Parathyroid adenoma (tissue), 2 donors: ENCODE results near the gene HNRNPA3.

Experiments
- H2AFZ ChIP-seq: fragments of 300-600 bp; sonication (generic); one replicate; pipeline ENCODE4 v1.7.0; 2017; ENCODE audit warnings: antibody characterized with exemption, mild to moderate bottlenecking
- H3K27ac ChIP-seq: fragments of 300-600 bp; sonication (generic); one replicate; pipeline ENCODE4 v1.7.0; 2017
- H3K27me3 ChIP-seq: fragments of 300-600 bp; sonication (generic); one replicate; pipeline ENCODE4 v1.7.0; 2017; ENCODE audit warnings: low read length; ENCODE audit not compliant: control insufficient read depth, insufficient read depth
- H3K36me3 ChIP-seq: fragments of 300-600 bp; sonication (generic); one replicate; pipeline ENCODE4 v1.7.0; 2017; ENCODE audit warnings: low read length; ENCODE audit not compliant: control insufficient read depth, insufficient read depth
- H3K4me1 ChIP-seq: fragments of 300-600 bp; sonication (generic); one replicate; pipeline ENCODE4 v1.7.0; 2017; ENCODE audit warnings: control low read depth
- H3K4me2 ChIP-seq: fragments of 300-600 bp; sonication (generic); one replicate; pipeline ENCODE4 v1.7.0; 2017; ENCODE audit warnings: low read length
- H3K4me3 ChIP-seq: fragments of 300-600 bp; sonication (generic); one replicate; pipeline ENCODE4 v1.7.0; 2017; ENCODE audit warnings: low read depth, low read length
- H3K79me2 ChIP-seq: fragments of 300-600 bp; sonication (generic); one replicate; pipeline ENCODE4 v1.7.0; 2017; ENCODE audit warnings: control low read depth
- H3K9ac ChIP-seq: fragments of 300-600 bp; sonication (generic); one replicate; pipeline ENCODE4 v1.7.0; 2017; ENCODE audit warnings: mild to moderate bottlenecking
- H3K9me3 ChIP-seq: fragments of 300-600 bp; sonication (generic); one replicate; pipeline ENCODE4 v1.7.0; 2017; ENCODE audit warnings: low read length; ENCODE audit not compliant: control insufficient read depth
- CTCF ChIP-seq: fragments of 300-600 bp; sonication (generic); IDR thresholded peaks from one replicate; pipeline ENCODE4 v1.7.0; 2017; ENCODE audit warnings: antibody characterized with exemption, mild to moderate bottlenecking
- donor health status: primary hyperparathyroidism.

The HNRNPA3 gene

GRCh38 chr2:177262092-177262491, 49.5 kb downstream of the HNRNPA3 start:
- Histone ChIP-seq H3K4me3 (peak overlapping the region; percentile 94), H3K9me3 (no peaks in the 10 kb centered on the region), H3K4me2 (peak overlapping the region; percentile 96), H3K9ac (no peak overlapping the region), H3K36me3 (no peaks in the 10 kb centered on the region), H3K4me1 (peaks cover 29% of the 10 kb centered on the region), H3K27me3 (no peaks in the 10 kb centered on the region), H3K79me2 (peaks cover 50% of the 10 kb centered on the region), H3K27ac (peak overlapping the region; percentile 99), H2AFZ (no peak overlapping the region)
- TF ChIP-seq CTCF, result no peak

GRCh38 chr2:177262958-177263450, 50.4 kb downstream of the HNRNPA3 start:
- Histone ChIP-seq H2AFZ (peak overlapping the region; percentile 36), H3K4me3 (peak overlapping the region; percentile 94), H3K27me3 (no peaks in the 10 kb centered on the region), H3K4me1 (peaks cover 26% of the 10 kb centered on the region), H3K27ac (peak overlapping the region; percentile 99), H3K9me3 (no peaks in the 10 kb centered on the region), H3K79me2 (peaks cover 41% of the 10 kb centered on the region), H3K36me3 (no peaks in the 10 kb centered on the region), H3K4me2 (peak overlapping the region; percentile 96), H3K9ac (peak overlapping the region; percentile 7)
- no peak for TF ChIP-seq CTCF

GRCh38 chr2:177263451-177264208, 51.0 kb downstream of the HNRNPA3 start:
- H3K27me3 ChIP-seq, result no peaks in the 10 kb centered on the region
- H3K4me3 ChIP-seq, result peak overlapping the region; percentile 94
- peaks cover 36% of the 10 kb centered on the region for H3K79me2 ChIP-seq
- peak overlapping the region; percentile 99 for H3K27ac ChIP-seq
- H3K9ac ChIP-seq, result peak overlapping the region; percentile 84
- peak; percentile 95 for TF ChIP-seq CTCF
- peaks cover 26% of the 10 kb centered on the region for H3K4me1 ChIP-seq
- H3K9me3 ChIP-seq, result no peaks in the 10 kb centered on the region
- peak overlapping the region; percentile 98 for H2AFZ ChIP-seq
- peak overlapping the region; percentile 96 for H3K4me2 ChIP-seq
- no peaks in the 10 kb centered on the region for H3K36me3 ChIP-seq

- Histone ChIP-seq H3K9ac (peak overlapping the region; percentile 84), H3K4me2 (peak overlapping the region; percentile 96), H3K36me3 (no peaks in the 10 kb centered on the region), H3K27me3 (no peaks in the 10 kb centered on the region), H3K9me3 (no peaks in the 10 kb centered on the region), H3K79me2 (peaks cover 31% of the 10 kb centered on the region), H3K27ac (peak overlapping the region; percentile 99), H3K4me1 (peaks cover 26% of the 10 kb centered on the region), H3K4me3 (peak overlapping the region; percentile 94), H2AFZ (peak overlapping the region; percentile 98)
- no peak for TF ChIP-seq CTCF
Measured at GRCh38 chr2:177264209-177264692, 51.7 kb downstream of the HNRNPA3 start.
